Activated CD4-positive, CD25-positive, alpha-beta regulatory T cell treated with anti-CD3 and anti-CD28 coated beads, Interleukin-2, amount 50 U/mL, for 72 hours (primary cell): Measurements from ENCODE around the gene RHOB.
"Not testable (repeated sequence)": the region's sequence is repeated elsewhere in the genome, so short reads cannot be mapped to it uniquely, and the experiment has no call there.

Source experiments
- DNase-seq: peaks from one replicate; pipeline ENCODE4 v3.0.0; 2021

Gene RHOB

GRCh38 chr2:20456116-20456571 lies 9.3 kb downstream of the RHOB start:
- no peak for DNase-seq

- no peak for DNase-seq
Measured at GRCh38 chr2:20456636-20457426, 10.0 kb downstream of the RHOB start.

- no peak for DNase-seq
Measured at GRCh38 chr2:20457661-20458630, 11.1 kb downstream of the RHOB start.

DNA sequence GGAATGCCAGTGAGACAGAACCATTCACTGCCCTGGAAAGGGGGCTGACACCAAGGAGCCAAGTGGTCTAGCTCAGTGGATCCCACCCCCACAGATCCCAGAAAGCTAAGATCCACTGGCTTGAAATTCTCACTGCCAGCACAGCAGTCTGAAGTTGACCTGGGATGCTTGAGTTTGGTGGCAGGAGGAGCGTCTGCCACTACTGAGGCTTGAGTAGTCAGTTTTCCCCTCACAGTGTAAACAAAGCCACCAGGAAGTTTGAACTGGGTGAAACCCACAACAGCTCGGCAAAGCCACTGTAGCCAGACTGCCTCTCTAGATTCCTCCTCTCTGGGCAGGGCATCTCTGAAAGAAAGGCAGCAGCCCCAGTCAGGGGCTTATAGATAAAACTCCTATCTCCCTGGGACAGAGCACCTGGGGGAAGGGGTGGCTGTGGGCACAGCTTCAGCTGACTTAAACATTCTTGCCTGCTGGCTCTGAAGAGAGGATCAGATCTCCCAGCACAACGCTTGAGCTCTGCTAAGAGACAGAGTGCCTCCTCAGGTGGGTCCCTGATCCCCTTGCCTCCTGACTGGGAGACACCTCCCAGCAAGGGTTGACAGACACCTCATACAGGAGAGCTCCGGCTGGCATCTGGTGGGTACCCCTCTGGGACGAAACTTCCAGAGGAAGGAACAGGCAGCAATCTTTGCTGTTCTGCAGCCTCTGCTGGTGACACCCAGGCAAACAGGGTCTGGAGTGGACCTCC lies 12.0 kb downstream of the RHOB start:
- not testable (repeated sequence) for DNase-seq

- no peak for DNase-seq
Measured at GRCh38 chr2:20465716-20466394, 19.0 kb downstream of the RHOB start.

DNA sequence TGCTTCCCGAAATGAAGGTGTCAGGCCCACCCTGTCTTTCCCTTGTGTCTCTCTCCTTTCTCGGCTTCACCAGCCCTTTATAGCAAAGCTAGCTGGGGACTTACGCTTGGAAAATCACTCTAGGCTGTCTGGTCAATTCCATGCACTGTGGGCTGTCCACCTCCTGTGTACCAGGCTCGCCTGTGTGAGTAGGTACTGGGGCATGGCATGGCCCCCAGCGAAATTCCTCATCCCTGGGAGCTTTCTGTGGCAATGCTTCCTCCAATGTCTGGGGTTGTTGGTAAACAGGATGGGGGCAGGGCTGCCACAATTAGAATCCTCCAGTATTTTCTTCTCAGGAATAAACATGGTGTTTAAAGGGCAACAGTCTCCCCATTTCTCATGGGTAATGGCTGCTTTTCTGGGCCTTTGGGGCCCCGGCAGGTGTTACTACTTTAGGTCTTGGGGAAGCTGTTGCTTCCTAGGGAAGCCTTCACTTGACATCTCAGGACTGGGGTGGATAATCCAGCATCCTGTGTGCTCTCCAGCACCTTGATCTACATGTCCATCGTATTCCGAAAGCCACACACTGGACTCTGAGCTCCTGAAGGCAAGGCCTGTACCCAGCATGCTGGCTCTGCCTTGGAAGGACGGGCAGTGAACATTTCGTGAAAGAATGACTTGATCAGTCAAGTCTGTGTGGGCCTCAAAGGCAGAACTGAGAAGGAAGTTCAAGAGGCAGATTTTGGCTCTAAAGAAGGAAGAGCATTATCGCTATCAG lies 21.1 kb downstream of the RHOB start:
- DNase-seq, result no peak

DNA sequence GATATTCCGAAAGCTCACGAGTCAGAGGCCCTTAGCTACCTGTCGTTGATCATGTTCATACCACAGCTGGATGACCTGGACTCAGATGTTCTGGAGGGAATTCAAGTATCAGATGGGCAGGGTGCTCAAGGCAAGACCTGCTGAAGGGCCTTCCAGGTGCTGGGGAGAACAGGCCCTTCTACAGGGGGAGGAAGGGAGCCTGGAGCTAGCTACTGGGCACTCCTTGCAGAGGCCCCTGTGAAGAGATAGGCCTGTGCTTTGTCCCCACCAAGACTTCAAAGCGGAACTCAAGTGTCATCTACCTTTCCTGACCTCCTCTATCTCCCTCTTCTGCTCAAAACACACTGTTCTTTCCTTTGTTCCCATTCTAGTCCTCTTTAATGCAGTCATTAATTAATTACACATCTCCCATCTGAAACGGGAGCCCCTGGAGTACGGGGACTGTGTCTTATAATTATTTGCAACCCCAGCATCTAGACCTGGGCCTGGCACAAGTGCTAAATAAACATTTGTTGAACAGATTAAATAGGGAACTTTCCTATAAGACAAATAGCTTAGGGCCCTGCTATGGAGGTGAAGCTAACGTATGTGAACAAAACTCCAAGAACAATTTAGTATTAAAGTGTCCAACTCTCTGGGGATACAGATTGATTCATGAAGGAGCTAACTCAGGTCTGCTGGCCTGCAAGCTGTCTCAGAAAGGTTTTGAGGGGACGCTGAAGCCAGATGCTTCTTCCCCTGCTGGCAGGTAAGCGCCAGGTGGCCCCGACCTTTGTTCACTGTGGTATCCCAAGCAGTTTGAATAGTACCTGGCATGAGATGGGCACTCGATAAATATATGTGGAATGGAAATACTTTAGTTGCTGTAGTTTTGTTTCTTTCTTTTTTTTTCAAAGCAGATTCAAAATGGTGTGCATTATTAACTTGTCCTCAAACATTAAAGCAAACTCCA lies 22.0 kb downstream of the RHOB start:
- DNase-seq, result no peak

DNA sequence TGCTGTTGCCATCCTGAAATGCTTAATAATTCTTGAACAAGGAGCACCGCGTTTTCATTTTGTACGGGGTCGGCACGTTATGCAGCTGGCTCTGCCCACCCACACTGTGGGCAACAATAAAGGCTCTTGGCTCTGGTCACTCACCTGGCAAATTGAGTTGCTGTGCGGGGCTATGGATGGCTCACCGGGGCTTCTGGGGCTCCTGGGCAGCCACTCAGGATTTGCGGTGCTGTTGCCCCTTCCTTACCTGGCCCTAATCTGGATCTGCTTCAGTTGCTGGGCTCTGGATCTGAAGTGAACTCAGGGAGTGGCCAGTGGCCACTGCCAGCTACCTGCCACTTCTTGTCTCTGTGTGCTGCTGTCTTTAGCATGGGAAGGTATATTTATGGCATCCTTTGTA lies 22.7 kb downstream of the RHOB start:
- DNase-seq, result no peak

GRCh38 chr2:20470211-20470610 lies 23.3 kb downstream of the RHOB start:
- no peak for DNase-seq

GRCh38 chr2:20471148-20471547 lies 24.3 kb downstream of the RHOB start:
- no peak for DNase-seq

DNA sequence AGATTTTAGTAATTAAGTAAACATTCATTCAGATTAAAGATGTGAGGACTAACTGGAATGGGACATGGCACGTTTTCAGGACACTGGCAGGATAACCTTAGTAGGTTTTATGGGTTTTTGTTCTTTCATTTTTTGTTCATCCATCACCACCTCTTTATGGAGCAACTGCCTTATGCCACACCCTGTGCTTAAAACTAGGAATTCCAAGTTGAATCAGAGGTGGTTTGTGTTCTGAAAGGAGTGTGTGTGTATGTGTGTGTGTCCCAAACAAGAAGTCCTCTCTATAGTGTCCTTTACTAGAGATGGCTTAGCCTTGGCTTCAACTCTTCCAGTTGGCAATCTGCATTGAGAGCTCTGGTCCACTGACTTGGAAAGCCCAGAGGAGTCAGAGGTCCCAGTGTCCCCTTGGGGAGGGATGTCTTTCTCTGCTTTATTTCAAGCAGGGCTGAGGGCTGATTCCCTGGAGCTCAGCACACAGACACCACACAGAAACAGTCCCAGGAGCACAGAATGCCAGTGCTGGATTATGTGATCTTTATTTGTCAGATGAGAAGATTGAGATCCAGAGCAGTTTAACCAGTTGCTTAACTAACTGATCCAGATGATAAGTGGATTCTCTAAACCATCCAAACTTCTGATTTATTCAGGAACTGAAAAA lies 25.2 kb downstream of the RHOB start:
- DNase-seq, result no peak

- DNase-seq, result no peak
Measured at GRCh38 chr2:20472569-20472968, 25.7 kb downstream of the RHOB start.

DNA sequence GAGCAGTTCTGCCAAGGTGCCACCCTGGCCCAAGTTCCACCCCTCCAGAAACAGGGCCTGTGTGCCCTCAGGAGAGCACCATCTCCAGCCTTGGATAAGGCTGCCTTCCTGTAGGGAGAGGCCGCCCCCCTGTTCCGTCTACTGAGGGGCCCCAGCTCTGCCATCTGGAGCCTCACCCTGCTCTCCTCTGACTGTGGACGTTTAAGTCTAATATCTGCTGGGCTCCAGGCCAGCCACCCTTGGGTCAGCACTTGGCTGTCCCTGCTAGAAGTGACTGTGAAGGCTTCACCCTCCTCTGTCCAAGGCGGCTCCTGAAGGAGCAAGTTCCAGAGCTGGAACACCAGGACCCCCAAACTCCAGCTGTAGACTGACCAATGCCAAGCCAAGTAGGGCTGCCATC lies 26.3 kb downstream of the RHOB start:
- DNase-seq, result no peak

- no peak for DNase-seq
Measured at GRCh38 chr2:20474757-20475566, 28.1 kb downstream of the RHOB start.

GRCh38 chr2:20475567-20475952 lies 28.7 kb downstream of the RHOB start:
- no peak for DNase-seq

- no peak for DNase-seq
Measured at GRCh38 chr2:20476481-20476880, 29.6 kb downstream of the RHOB start.

GRCh38 chr2:20476950-20477349 lies 30.1 kb downstream of the RHOB start:
- no peak for DNase-seq

DNA sequence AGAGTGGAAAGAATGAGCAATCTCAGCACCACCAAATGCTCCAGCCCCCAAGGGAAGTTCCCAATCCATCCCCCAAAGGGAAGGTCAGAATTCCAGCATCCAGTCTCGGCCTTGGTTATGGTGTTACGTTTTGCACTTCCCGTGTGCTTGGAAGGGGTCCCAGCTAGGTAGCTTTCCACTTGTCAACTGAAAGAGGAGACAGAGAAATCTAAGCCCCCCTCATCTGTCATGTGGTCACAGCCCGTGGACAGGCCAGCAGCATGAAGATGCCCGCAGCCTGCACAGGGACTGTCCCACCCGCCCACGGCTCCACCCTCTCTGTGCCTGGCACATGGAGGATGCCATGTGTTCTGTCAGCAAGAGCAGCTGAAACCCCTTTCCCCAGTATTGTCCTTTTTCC lies 32.1 kb downstream of the RHOB start:
- DNase-seq, result no peak

GRCh38 chr2:20479835-20480234 lies 33.0 kb downstream of the RHOB start:
- no peak for DNase-seq
